K562 (cell line): ENCODE data around the gene GJC2. TPM values are rescaled to one million over a fixed set of nuclear protein-coding genes. Genes with fewer than 3 reads are reported as not detected.

Experiments used
- ATF3 ChIP-seq, 2 experiments: fragments of 450-650 bp in 1 of 2; sonication (generic) in 1 of 2; formaldehyde crosslinking in 1 of 2; IDR thresholded peaks in 1 of 2; conservative IDR thresholded peaks in 1 of 2; 2 replicates each; pipeline versions ENCODE4 v1.6.1 to v1.8.1; 2016 to 2023; ENCODE audit warnings: mild to moderate bottlenecking in 2 of 2, moderate library complexity in 2 of 2, inconsistent platforms in 1 of 2, missing genetic modification reagents in 1 of 2
- ATF6 ChIP-seq: sonication (generic); formaldehyde crosslinking; IDR thresholded peaks from 2 replicates; pipeline ENCODE4 v1.4.0; 2020; ENCODE audit warnings: mild to moderate bottlenecking, missing genetic modification reagents
- CREBBP ChIP-seq: IDR thresholded peaks from one replicate; pipeline ENCODE4 v1.6.1; 2012; ENCODE audit warnings: low read depth, mild to moderate bottlenecking, control low read depth, inconsistent platforms, low read length
- CREM ChIP-seq: IDR thresholded peaks from 2 replicates; pipeline ENCODE4 v1.6.1; 2014; ENCODE audit warnings: antibody characterized with exemption, low read depth
- GTF2A2 ChIP-seq: IDR thresholded peaks from 2 replicates; pipeline ENCODE4 v1.6.1; 2016; ENCODE audit warnings: mild to moderate bottlenecking, missing genetic modification characterization, missing compliant biosample characterization
- HCFC1 ChIP-seq: IDR thresholded peaks from 2 replicates; pipeline ENCODE4 v1.6.1; 2012; ENCODE audit warnings: low read depth, low read length, improper control_type of control experiment
- NR3C1 ChIP-seq: sonication (generic); formaldehyde crosslinking; IDR thresholded peaks from 2 replicates; pipeline ENCODE4 v1.8.1; 2022; ENCODE audit warnings: missing genetic modification reagents
- SIN3B ChIP-seq: fragments of 450-650 bp; IDR thresholded peaks from 2 replicates; pipeline ENCODE4 v1.6.1; 2017; ENCODE audit warnings: low read depth, mild to moderate bottlenecking, moderate library complexity
- YBX1 ChIP-seq: fragments of 450-650 bp; IDR thresholded peaks from 2 replicates; pipeline ENCODE4 v1.7.1; 2016; ENCODE audit warnings: mild to moderate bottlenecking
- ZNF449 ChIP-seq: fragments of 250-450 bp; sonication (Bioruptor Pico); IDR thresholded peaks from 2 replicates; pipeline ENCODE4 v1.8.0; 2022; ENCODE audit warnings: moderate library complexity, mild to moderate bottlenecking, inconsistent platforms
- ZNF764 ChIP-seq: fragments of 250-450 bp; sonication (Bioruptor Pico); IDR thresholded peaks from 2 replicates; pipeline ENCODE4 v1.4.0; 2020; ENCODE audit warnings: low read depth, mild to moderate bottlenecking, moderate library complexity
- ZNF766 ChIP-seq: fragments of 200-800 bp; sonication (Bioruptor generic); conservative IDR thresholded peaks from 2 replicates; pipeline ENCODE4 v1.6.1; 2016; ENCODE audit warnings: missing genetic modification characterization, missing compliant biosample characterization
- polyA plus RNA-seq, 8 experiments: library from polyadenylated mRNA; depleted of rRNA in 4 of 8; stranded (reverse) in 5 of 8; unstranded in 3 of 8; fragments of >200 nt; fragmentation: Nextera tagmentation in 2 of 8; fragmentation: Illumina TruSeq in 1 of 8; extraction: Ambion mirVana in 2 of 8; extraction: Trizol in 1 of 8; gene quantifications; 2 replicates each; pipeline versions ENCODE4 v1.2.1 to v1.2.3, GENCODE V29; 2011 to 2014; ENCODE audit warnings: inconsistent platforms in 1 of 8, missing spikeins in 1 of 8
- total RNA-seq, 7 experiments: library from RNA; depleted of rRNA in 6 of 7; stranded (reverse); fragments of >200 nt in 6 of 7; fragmentation: Illumina TruSeq in 2 of 7; extraction: Trizol in 2 of 7; gene quantifications; 2 replicates each; pipeline versions ENCODE4 v1.2.1 to v1.2.3, GENCODE V29; 2011 to 2021; ENCODE audit warnings: low replicate concordance in 1 of 7
- TF ChIP-seq, protein P1 (sequence below), 2 experiments: fragments of 200-800 bp in 1 of 2; sonication (Bioruptor generic) in 1 of 2; sonication (generic) in 1 of 2; formaldehyde crosslinking in 1 of 2; IDR thresholded peaks in 1 of 2; conservative IDR thresholded peaks in 1 of 2; 2 replicates each; pipeline versions ENCODE4 v1.5.0 to v1.6.1; 2016 to 2020; ENCODE audit warnings: missing compliant biosample characterization in 1 of 2, missing genetic modification characterization in 1 of 2, missing genetic modification reagents in 1 of 2
- TF ChIP-seq, protein P2 (sequence below): fragments of 250-450 bp; sonication (Bioruptor Pico); IDR thresholded peaks from 2 replicates; pipeline ENCODE4 v1.8.0; 2021; ENCODE audit warnings: borderline replicate concordance, mild to moderate bottlenecking, moderate library complexity; ENCODE audit not compliant: poor library complexity, severe bottlenecking
- TF ChIP-seq, protein P3 (sequence below), 2 experiments: fragments of 450-650 bp; conservative IDR thresholded peaks; 2 replicates each; pipeline ENCODE4 v1.6.1; 2017; ENCODE audit warnings: mild to moderate bottlenecking in 2 of 2, moderate library complexity in 2 of 2

Gene GJC2
- total and polyA plus RNA-seq, 9 of the 15 experiments (the other 6 are each of a cell fraction or from before 2014, with no cell fraction given), result 0.03 to 0.62 (median 0.11) TPM; not detected in 2

- TF ChIP-seq YBX1, result no peak
- no peak for TF ChIP-seq ZNF449 (CRISPR knock-in tag)
- TF ChIP-seq, protein P1, sequence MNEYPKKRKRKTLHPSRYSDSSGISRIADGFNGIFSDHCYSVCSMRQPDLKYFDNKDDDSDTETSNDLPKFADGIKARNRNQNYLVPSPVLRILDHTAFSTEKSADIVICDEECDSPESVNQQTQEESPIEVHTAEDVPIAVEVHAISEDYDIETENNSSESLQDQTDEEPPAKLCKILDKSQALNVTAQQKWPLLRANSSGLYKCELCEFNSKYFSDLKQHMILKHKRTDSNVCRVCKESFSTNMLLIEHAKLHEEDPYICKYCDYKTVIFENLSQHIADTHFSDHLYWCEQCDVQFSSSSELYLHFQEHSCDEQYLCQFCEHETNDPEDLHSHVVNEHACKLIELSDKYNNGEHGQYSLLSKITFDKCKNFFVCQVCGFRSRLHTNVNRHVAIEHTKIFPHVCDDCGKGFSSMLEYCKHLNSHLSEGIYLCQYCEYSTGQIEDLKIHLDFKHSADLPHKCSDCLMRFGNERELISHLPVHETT (CRISPR knock-in tag; conservative IDR thresholded peaks at IDR 0.05 in 1 of 2, IDR thresholded peaks at IDR 0.05 in 1 of 2), result peak in 1 of 2 experiments; percentile 96; a peak in 2 of 4 replicates
- 0 out of 2 replicates have a peak, but pooled peaks have one; percentile 18 for TF ChIP-seq ATF6 (CRISPR knock-in tag)
- peak; percentile 97 for TF ChIP-seq CREM
- peak; percentile 100 for TF ChIP-seq ATF3 (IDR thresholded peaks at IDR 0.05)
- TF ChIP-seq ATF3 (CRISPR knock-in tag; conservative IDR thresholded peaks at IDR 0.05), result peak; percentile 84; the same call in 1 of the 2 replicates
- peak; percentile 99 for TF ChIP-seq SIN3B
- TF ChIP-seq NR3C1 (CRISPR knock-in tag), result 0 out of 2 replicates have a peak, but pooled peaks have one; percentile 59
- peak; percentile 92 for TF ChIP-seq ZNF766 (CRISPR knock-in tag)
- TF ChIP-seq CREBBP, result no peak
- TF ChIP-seq GTF2A2 (tag), result 0 out of 2 replicates have a peak, but pooled peaks have one; percentile 61
- TF ChIP-seq HCFC1, result peak; percentile 81
- no peak for TF ChIP-seq ZNF764 (CRISPR knock-in tag)
- TF ChIP-seq, protein P2, sequence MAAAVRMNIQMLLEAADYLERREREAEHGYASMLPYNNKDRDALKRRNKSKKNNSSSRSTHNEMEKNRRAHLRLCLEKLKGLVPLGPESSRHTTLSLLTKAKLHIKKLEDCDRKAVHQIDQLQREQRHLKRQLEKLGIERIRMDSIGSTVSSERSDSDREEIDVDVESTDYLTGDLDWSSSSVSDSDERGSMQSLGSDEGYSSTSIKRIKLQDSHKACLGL, result peak; percentile 58
- TF ChIP-seq, protein P3, sequence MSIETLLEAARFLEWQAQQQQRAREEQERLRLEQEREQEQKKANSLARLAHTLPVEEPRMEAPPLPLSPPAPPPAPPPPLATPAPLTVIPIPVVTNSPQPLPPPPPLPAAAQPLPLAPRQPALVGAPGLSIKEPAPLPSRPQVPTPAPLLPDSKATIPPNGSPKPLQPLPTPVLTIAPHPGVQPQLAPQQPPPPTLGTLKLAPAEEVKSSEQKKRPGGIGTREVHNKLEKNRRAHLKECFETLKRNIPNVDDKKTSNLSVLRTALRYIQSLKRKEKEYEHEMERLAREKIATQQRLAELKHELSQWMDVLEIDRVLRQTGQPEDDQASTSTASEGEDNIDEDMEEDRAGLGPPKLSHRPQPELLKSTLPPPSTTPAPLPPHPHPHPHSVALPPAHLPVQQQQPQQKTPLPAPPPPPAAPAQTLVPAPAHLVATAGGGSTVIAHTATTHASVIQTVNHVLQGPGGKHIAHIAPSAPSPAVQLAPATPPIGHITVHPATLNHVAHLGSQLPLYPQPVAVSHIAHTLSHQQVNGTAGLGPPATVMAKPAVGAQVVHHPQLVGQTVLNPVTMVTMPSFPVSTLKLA (conservative IDR thresholded peaks at IDR 0.05), result peak; percentile 92 to 97
Observed at GRCh38 chr1:228165372-228166169, 15.8 kb downstream of the GJC2 start, which contains the start of gene IBA57 (continued).
